Thyroid gland (tissue), 4 donors: Measurements from ENCODE around the gene IFI27. TPM values are rescaled to one million over a fixed set of nuclear protein-coding genes. Genes with fewer than 3 reads are reported as not detected.
"Not testable (repeated sequence)": the region's sequence is repeated elsewhere in the genome, so short reads cannot be mapped to it uniquely, and the experiment has no call there.

Source experiments
- DNase-seq, 2 donors: peaks; one replicate each; pipeline ENCODE4 v3.0.0-alpha.2; 2019
- H3K27ac ChIP-seq, 3 donors: fragments of 200-600 bp; sonication (generic); 1 replicate in 2 of 3; 2 replicates in 1 of 3; pipeline ENCODE4 v1.5.1; 2016 to 2019; ENCODE audit warnings: mild to moderate bottlenecking in 1 of 3, moderate library complexity in 1 of 3
- H3K27me3 ChIP-seq: fragments of 200-600 bp; sonication (generic); one replicate; pipeline ENCODE4 v1.5.1; 2019
- H3K36me3 ChIP-seq, 2 donors: fragments of 200-600 bp; sonication (generic); one replicate each; pipeline ENCODE4 v1.5.1; 2016 to 2019
- H3K4me1 ChIP-seq, 2 donors: fragments of 200-600 bp; sonication (generic); one replicate each; pipeline ENCODE4 v1.5.1; 2017 to 2019
- H3K4me3 ChIP-seq, 3 donors: fragments of 200-600 bp; sonication (generic); replicated peaks in 1 of 3; 1 replicate in 2 of 3; 2 replicates in 1 of 3; pipeline ENCODE4 v1.5.1; 2016; ENCODE audit warnings: mild to moderate bottlenecking in 1 of 3
- H3K9me3 ChIP-seq: fragments of 200-600 bp; sonication (generic); one replicate; pipeline ENCODE4 v1.5.1; 2017
- POLR2A ChIP-seq, 2 donors: fragments of 450-650 bp; IDR thresholded peaks; one replicate each; pipeline ENCODE4 v1.6.1; 2017; ENCODE audit warnings: antibody characterized with exemption in 2 of 2, mild to moderate bottlenecking in 2 of 2, moderate library complexity in 1 of 2
- WGBS, 2 donors: methylation state at CpG; one replicate each; pipeline ENCODE4 v1.1.5; 2017; 5-methylcytosine and 5-hydroxymethylcytosine counted together
- intact Hi-C: fragments of 100-400 bp; cut with DNase I; formaldehyde crosslinking; loops from one replicate; pipeline ENCODE4 v1.15.1; 2023
- total RNA-seq, 4 donors: library from RNA; depleted of rRNA; stranded (reverse); fragments of >200 nt; gene quantifications; one replicate each; pipeline ENCODE4 v1.2.3, GENCODE V29; 2016
- TF ChIP-seq, protein P1 (sequence below), 6 experiments: fragments of 200-600 bp in 3 of 6; fragments of 450-650 bp in 3 of 6; sonication (generic) in 3 of 6; IDR thresholded peaks; one replicate each; pipeline ENCODE4 v1.5.1; 2016 to 2019; ENCODE audit warnings: antibody characterized with exemption in 6 of 6, mild to moderate bottlenecking in 2 of 6, inconsistent platforms in 1 of 6, moderate library complexity in 1 of 6

The IFI27 gene
- 100 to 1,000 TPM in 2 of 4 donors, 10 to 100 TPM in 2; 40.8 to 111 (median 81.3) TPM for total RNA-seq

DNA sequence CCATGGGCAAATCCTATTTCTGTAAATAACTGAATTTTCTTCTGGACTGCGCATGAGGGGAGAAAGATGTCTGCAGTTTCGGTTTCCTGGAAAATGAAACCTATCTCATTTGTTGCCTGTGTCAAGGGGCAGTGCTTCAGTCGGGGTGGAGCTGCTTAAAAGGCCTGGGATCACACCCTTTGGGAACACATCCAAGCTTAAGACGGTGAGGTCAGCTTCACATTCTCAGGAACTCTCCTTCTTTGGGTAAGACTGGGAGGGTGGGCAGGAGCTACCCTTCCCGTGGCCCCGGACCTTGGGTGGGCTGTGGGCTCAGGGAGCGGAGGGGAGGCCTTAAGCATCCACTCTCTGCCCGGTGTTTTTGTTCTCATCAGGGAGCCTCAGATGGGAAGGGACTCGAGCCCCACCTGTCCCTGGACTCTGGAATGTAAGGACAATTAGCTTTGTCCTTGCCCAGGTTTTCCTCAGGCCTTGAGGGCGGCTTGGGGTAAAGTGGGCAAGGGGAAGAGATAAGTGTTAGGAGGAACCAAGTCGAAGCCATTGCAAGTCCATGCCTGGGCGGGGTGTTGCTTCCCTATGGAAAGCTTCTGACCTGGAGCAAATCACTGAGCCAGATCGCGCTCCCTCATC is at the start of gene IFI27:
Gene IFI27, plus strand, starts transcription at position 185 of the 630 bp plus-strand sequence.
- peak within 1 kb of the TSS; percentile 27 to 77 (median 67) for H3K27ac ChIP-seq
- H3K4me1 ChIP-seq: peaks cover 0 to 19% of the 10 kb centered on the region in 2 donors
- 68 to 73% methylated on average over 14 of the region's 14 CpGs for WGBS, 2 donors
- no peaks in the 10 kb centered on the region for H3K9me3 ChIP-seq
- DNase-seq: no peak
- H3K36me3 ChIP-seq: no peaks in the 10 kb centered on the region
- H3K27me3 ChIP-seq: no peaks in the 10 kb centered on the region
- TF ChIP-seq, protein P1, sequence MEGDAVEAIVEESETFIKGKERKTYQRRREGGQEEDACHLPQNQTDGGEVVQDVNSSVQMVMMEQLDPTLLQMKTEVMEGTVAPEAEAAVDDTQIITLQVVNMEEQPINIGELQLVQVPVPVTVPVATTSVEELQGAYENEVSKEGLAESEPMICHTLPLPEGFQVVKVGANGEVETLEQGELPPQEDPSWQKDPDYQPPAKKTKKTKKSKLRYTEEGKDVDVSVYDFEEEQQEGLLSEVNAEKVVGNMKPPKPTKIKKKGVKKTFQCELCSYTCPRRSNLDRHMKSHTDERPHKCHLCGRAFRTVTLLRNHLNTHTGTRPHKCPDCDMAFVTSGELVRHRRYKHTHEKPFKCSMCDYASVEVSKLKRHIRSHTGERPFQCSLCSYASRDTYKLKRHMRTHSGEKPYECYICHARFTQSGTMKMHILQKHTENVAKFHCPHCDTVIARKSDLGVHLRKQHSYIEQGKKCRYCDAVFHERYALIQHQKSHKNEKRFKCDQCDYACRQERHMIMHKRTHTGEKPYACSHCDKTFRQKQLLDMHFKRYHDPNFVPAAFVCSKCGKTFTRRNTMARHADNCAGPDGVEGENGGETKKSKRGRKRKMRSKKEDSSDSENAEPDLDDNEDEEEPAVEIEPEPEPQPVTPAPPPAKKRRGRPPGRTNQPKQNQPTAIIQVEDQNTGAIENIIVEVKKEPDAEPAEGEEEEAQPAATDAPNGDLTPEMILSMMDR (IDR thresholded peaks at IDR 0.05): no peak
- TF ChIP-seq POLR2A (IDR thresholded peaks at IDR 0.05): peak in 1 of 2 donors; percentile 39
- peak within 1 kb of the TSS in 1 of 3 donors; percentile 23 for H3K4me3 ChIP-seq
- intact Hi-C loops: no loop called here

- Histone ChIP-seq H3K4me3 (no peak overlapping the region), H3K36me3 (peaks cover 39 to 49% of the 10 kb centered on the region in 2 donors), H3K27me3 (no peaks in the 10 kb centered on the region), H3K9me3 (no peaks in the 10 kb centered on the region), H3K4me1 (peaks cover 9 to 23% of the 10 kb centered on the region in 2 donors), H3K27ac (no peak overlapping the region)
- intact Hi-C loops: no loop called here
- no peak for TF ChIP-seq POLR2A (IDR thresholded peaks at IDR 0.05)
- TF ChIP-seq, protein P1 (IDR thresholded peaks at IDR 0.05): no peak
- DNase-seq: no peak
- 79 to 86% methylated on average over 9 of the region's 9 CpGs for WGBS, 2 donors
These were observed 48.1 kb upstream of the IFI27 start for GRCh38 chr14:94062344-94062940.

GRCh38 chr14:94066089-94066676 is 44.4 kb upstream of the IFI27 start:
- DNase-seq: no peak
- Histone ChIP-seq H3K36me3 (peaks cover 11 to 12% of the 10 kb centered on the region in 2 donors), H3K27ac (no peak overlapping the region)

GRCh38 chr14:94072076-94072475 is 38.5 kb upstream of the IFI27 start:
- H3K4me3 ChIP-seq, intact Hi-C loops, H3K36me3 ChIP-seq, H3K27ac ChIP-seq, H3K9me3 ChIP-seq, DNase-seq, H3K27me3 ChIP-seq: not testable (repeated sequence)
- WGBS, 2 donors: 94 to 95% methylated on average over 3 of the region's 3 CpGs
- peaks cover 5 to 11% of the 10 kb centered on the region in 2 donors for H3K4me1 ChIP-seq

More at GRCh38 chr14:94066089-94066676, 44.4 kb upstream of the IFI27 start:
- intact Hi-C loops: no loop called here
- no peaks in the 10 kb centered on the region for H3K9me3 ChIP-seq
- peaks cover 9 to 17% of the 10 kb centered on the region in 2 donors for H3K4me1 ChIP-seq
- no peaks in the 10 kb centered on the region for H3K27me3 ChIP-seq
- 57 to 59% methylated on average over 7 to 8 of the region's 8 CpGs for WGBS, 2 donors
- TF ChIP-seq, protein P1 (IDR thresholded peaks at IDR 0.05): no peak
- no peak for TF ChIP-seq POLR2A (IDR thresholded peaks at IDR 0.05)
- H3K4me3 ChIP-seq: no peak overlapping the region

DNA sequence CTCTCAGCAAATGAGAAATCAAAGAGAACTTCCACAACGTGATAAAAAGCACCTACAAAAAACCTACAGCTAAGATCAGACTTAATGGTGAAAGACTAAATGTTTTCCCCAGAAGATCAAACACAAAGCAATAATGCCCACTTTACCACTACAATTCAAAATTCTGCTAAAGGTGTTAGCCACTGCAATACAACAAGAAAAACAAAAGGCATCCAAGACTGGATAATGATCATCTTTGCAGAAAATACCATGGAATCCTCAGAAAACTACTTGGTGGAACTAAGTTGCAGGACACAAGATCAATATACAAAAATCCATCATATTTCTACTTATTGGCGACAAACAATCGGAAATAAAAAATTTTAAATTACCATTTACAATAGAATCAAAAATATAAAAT is 36.0 kb upstream of the IFI27 start:
- H3K4me1 ChIP-seq: peaks cover 30 to 32% of the 10 kb centered on the region in 2 donors
- no peaks in the 10 kb centered on the region for H3K27me3 ChIP-seq
- H3K27ac ChIP-seq: no peak overlapping the region
- H3K4me3 ChIP-seq: no peak overlapping the region
- no peak for TF ChIP-seq POLR2A (IDR thresholded peaks at IDR 0.05)
- TF ChIP-seq, protein P1 (IDR thresholded peaks at IDR 0.05): no peak
- no peaks in the 10 kb centered on the region for H3K36me3 ChIP-seq
- DNase-seq: no peak
- WGBS, 2 donors: 96 to 98% methylated on average over 3 of the region's 3 CpGs
- no peaks in the 10 kb centered on the region for H3K9me3 ChIP-seq
- intact Hi-C loops: no loop called here
